ENCODE results near the gene KIAA0930. TPM values are rescaled to one million over a fixed set of nuclear protein-coding genes. Genes with fewer than 3 reads are reported as not detected.
"Not testable (repeated sequence)": the region's sequence is repeated elsewhere in the genome, so short reads cannot be mapped to it uniquely, and the experiment has no call there.

Gene KIAA0930
- total RNA-seq, 1 donor from 2014 or later = 60.2 TPM

DNA sequence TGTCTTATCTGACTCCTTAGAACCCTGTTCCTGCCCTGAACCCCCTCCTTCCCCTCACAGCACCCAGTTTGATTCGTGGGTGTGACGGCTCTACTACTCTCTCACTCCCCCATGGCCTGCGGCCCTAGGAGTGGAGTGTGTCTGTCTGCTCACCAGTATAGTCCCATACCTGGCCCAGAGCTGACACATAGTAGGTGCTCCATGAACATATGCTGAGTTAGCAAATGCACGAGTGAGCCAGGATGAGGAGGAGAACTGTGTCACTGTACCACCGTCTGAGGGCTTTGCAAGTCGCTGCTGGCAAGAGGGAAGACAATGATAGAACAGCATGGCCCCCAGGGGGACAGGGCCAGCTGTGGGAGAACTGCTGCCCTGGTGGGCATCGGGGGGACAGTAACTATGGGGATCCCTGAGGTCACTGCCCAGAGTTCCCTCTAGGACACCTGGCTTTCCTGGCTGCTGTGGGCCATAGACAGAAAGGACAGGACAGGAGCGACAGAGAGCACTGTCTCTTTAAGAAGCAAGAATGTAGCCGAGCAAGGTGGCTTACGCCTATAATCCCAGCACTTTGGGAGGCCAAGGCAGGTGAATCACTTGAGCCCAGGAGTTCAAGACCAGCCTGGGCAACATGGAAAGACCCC, 19.2 kb upstream of the KIAA0930 start:
- no peak overlapping the region for H3K27ac Mint-ChIP-seq (ENCODE audit: unreplicated experiment)
- DNase-seq (ENCODE audit: low read depth, low spot score) = no peak
- no peaks in the 10 kb centered on the region for H3K27me3 Mint-ChIP-seq (ENCODE audit: low read depth)
- H3K36me3 Mint-ChIP-seq (ENCODE audit: low read depth) = no peaks in the 10 kb centered on the region
- no peaks in the 10 kb centered on the region for H3K9me3 Mint-ChIP-seq
- H3K4me3 Mint-ChIP-seq = no peak overlapping the region
- TF ChIP-seq, protein P1, sequence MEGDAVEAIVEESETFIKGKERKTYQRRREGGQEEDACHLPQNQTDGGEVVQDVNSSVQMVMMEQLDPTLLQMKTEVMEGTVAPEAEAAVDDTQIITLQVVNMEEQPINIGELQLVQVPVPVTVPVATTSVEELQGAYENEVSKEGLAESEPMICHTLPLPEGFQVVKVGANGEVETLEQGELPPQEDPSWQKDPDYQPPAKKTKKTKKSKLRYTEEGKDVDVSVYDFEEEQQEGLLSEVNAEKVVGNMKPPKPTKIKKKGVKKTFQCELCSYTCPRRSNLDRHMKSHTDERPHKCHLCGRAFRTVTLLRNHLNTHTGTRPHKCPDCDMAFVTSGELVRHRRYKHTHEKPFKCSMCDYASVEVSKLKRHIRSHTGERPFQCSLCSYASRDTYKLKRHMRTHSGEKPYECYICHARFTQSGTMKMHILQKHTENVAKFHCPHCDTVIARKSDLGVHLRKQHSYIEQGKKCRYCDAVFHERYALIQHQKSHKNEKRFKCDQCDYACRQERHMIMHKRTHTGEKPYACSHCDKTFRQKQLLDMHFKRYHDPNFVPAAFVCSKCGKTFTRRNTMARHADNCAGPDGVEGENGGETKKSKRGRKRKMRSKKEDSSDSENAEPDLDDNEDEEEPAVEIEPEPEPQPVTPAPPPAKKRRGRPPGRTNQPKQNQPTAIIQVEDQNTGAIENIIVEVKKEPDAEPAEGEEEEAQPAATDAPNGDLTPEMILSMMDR (conservative IDR thresholded peaks at IDR 0.05) = no peak
- peaks cover 20% of the 10 kb centered on the region for H3K4me1 Mint-ChIP-seq

DNA sequence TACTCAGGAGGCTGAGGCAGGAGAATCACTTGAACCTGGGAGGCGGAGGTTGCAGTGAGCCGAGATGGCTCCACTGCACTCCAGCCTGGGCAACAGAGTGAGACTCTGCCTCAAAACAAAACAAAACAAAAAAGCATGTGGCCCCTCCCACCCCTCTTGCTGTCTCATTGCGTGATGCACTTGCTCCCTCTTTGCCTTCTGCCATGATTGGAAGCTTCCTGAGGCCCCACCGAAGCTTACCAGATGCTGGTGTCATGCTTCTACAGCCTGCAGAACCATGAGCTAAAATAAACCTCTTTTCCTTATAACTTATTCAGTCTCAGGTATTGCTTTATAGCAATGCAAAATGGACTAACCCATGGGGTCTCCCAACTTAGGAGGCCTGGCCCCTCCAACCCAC, 17.2 kb upstream of the KIAA0930 start:
- H3K4me3 Mint-ChIP-seq; H3K27ac Mint-ChIP-seq (ENCODE audit: unreplicated experiment); H3K27me3 Mint-ChIP-seq (ENCODE audit: low read depth); H3K9me3 Mint-ChIP-seq; H3K36me3 Mint-ChIP-seq (ENCODE audit: low read depth); DNase-seq (ENCODE audit: low read depth, low spot score): not testable (repeated sequence)
- H3K4me1 Mint-ChIP-seq = peaks cover 19% of the 10 kb centered on the region

DNA sequence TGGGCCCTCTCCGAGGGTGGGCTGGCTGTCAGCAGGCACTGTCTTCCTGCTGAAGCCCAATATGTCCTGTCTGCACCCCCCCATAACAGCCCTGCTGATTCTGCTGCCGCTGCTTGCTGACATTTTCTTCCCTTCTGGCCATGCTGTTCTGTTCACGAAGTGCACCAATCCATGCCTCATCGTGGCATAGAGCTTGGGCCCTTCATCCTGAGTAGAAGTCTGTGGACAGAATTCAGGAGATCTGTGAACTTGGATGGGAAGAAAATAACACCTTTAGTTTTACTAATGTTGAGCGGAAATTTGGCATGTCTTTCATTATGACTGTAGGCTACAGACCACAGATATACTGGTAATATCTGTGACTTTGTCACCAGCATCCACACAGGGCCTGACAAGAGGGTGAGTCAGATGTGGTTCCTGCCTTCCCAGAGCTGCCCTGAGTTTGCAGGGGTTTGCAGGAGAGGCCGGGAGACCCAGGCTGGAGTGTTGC, 14.1 kb upstream of the KIAA0930 start:
- no peak for DNase-seq (ENCODE audit: low read depth, low spot score)
- no peaks in the 10 kb centered on the region for H3K9me3 Mint-ChIP-seq
- no peak overlapping the region for H3K27ac Mint-ChIP-seq (ENCODE audit: unreplicated experiment)
- TF ChIP-seq, protein P1 (conservative IDR thresholded peaks at IDR 0.05) = no peak
- no peaks in the 10 kb centered on the region for H3K27me3 Mint-ChIP-seq (ENCODE audit: low read depth)
- peaks cover 16% of the 10 kb centered on the region for H3K4me1 Mint-ChIP-seq
- no peaks in the 10 kb centered on the region for H3K36me3 Mint-ChIP-seq (ENCODE audit: low read depth)
- H3K4me3 Mint-ChIP-seq = no peak overlapping the region

DNA sequence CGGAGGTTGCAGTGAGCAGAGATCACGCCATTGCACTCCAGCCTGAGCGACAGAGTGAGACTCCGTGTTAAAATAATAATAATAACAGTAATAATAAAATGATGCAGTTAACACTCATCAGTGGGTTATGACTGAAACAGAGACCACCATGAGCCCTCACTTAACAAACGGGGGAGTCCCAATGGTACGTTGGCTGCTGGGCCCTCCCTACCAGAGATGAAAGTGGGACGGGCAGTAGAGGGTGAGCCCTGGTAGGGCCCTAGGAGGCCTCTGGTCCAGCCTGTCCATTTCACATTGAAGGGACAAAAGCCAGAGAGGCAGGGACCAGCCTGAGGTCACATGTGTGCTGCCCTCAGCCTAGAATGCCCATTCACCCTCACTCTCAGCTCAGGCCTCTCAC, 13.7 kb upstream of the KIAA0930 start:
- H3K27ac Mint-ChIP-seq (ENCODE audit: unreplicated experiment) = no peak overlapping the region
- no peaks in the 10 kb centered on the region for H3K9me3 Mint-ChIP-seq
- H3K4me1 Mint-ChIP-seq = peaks cover 16% of the 10 kb centered on the region
- TF ChIP-seq, protein P1 (conservative IDR thresholded peaks at IDR 0.05) = no peak
- H3K4me3 Mint-ChIP-seq = no peak overlapping the region
- no peaks in the 10 kb centered on the region for H3K36me3 Mint-ChIP-seq (ENCODE audit: low read depth)
- no peaks in the 10 kb centered on the region for H3K27me3 Mint-ChIP-seq (ENCODE audit: low read depth)
- no peak for DNase-seq (ENCODE audit: low read depth, low spot score)

DNA sequence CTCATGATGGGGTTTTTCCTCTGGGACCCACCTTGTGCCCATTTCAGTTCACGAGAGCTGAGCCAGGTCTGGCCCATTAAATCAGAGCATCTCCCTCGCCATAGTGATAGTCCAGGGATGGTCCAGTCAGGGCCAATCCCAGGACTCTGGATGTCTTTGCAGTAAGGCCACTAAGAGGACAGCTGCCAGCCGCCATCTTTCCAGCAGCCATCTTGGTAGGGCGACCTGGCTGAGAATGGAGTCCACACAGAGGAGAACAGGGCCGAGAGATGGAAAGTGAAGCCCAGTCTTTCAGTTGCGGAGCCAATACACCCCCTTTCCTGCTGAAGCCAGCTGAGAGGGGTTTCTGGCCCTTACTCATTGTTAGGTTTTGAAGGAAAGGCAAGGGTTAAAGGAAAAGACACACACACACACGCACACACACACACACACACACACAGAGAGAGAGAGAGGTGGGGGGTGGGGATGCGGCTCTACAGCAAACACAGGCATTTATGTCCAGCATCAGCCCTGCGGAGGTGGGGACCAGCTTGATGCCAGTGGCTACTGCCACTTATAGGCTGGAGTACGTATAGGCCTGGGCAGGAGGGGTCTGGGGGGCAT, 12.4 kb upstream of the KIAA0930 start:
- no peak for DNase-seq (ENCODE audit: low read depth, low spot score)
- H3K4me1 Mint-ChIP-seq = peaks cover 16% of the 10 kb centered on the region
- H3K4me3 Mint-ChIP-seq = no peak overlapping the region
- no peak overlapping the region for H3K27ac Mint-ChIP-seq (ENCODE audit: unreplicated experiment)
- H3K9me3 Mint-ChIP-seq = no peaks in the 10 kb centered on the region
- no peaks in the 10 kb centered on the region for H3K36me3 Mint-ChIP-seq (ENCODE audit: low read depth)
- TF ChIP-seq, protein P1 (conservative IDR thresholded peaks at IDR 0.05) = no peak
- H3K27me3 Mint-ChIP-seq (ENCODE audit: low read depth) = no peaks in the 10 kb centered on the region

DNA sequence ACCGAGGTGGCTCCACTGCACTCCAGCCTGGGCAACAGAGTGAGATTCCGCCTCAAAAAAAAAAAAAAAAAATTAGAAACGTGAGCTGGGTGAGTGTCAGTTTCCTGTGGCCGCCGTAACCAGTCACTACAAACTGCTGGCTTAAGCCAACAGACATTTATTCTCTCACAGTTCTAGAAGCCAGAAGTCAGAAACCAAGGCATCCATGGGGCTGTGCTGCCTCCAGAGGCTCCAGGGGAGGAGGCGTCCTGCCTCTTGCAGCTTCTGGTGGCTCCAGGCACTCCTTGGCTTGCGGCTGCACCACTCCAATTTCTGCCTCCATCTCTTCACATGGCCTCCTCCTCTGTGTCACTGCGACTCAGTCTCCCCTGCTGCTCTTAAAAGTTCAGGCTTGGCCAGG, 11.1 kb upstream of the KIAA0930 start:
- no peak for DNase-seq (ENCODE audit: low read depth, low spot score)
- TF ChIP-seq, protein P1 (conservative IDR thresholded peaks at IDR 0.05) = no peak
- H3K27me3 Mint-ChIP-seq (ENCODE audit: low read depth) = no peaks in the 10 kb centered on the region

More for the DNA sequence above, 11.1 kb upstream of the KIAA0930 start:
- Mint-ChIP-seq H3K9me3 (no peaks in the 10 kb centered on the region), H3K27ac (ENCODE audit: unreplicated experiment) (no peak overlapping the region), H3K36me3 (ENCODE audit: low read depth) (no peaks in the 10 kb centered on the region), H3K4me3 (no peak overlapping the region), H3K4me1 (peaks cover 16% of the 10 kb centered on the region)

Measured in neural crest cell (in vitro differentiated cells).